Osteoblast (primary cell): ENCODE data around the gene SRSF3. TPM values are rescaled to one million over a fixed set of nuclear protein-coding genes. Genes with fewer than 3 reads are reported as not detected.

ENCODE experiments used
- DNase-seq: peaks from one replicate; pipeline ENCODE4 v3.0.0; 2011; ENCODE audit warnings: low spot score, mixed read lengths; ENCODE audit not compliant: insufficient read length; ENCODE audit errors: missing footprints
- H2AFZ ChIP-seq: 2 replicates; pipeline ENCODE4 v1.6.0; 2011; ENCODE audit warnings: mild to moderate bottlenecking, low read length
- H3K27ac ChIP-seq: 2 replicates; pipeline ENCODE4 v1.5.1; 2011; ENCODE audit warnings: mild to moderate bottlenecking, low read depth, low read length, moderate library complexity
- H3K27me3 ChIP-seq: 2 replicates; pipeline ENCODE4 v1.6.0; 2012; ENCODE audit warnings: mild to moderate bottlenecking, control low read depth, inconsistent platforms, low read length, moderate library complexity; ENCODE audit not compliant: insufficient read depth
- H3K36me3 ChIP-seq: 2 replicates; pipeline ENCODE4 v1.5.1; 2011; ENCODE audit warnings: mild to moderate bottlenecking, low read length, control low read depth, moderate library complexity; ENCODE audit not compliant: insufficient read depth
- H3K4me1 ChIP-seq: 2 replicates; pipeline ENCODE4 v1.5.1; 2011; ENCODE audit warnings: mild to moderate bottlenecking, low read length, control low read depth, moderate library complexity; ENCODE audit not compliant: insufficient read depth
- H3K4me2 ChIP-seq: 2 replicates; pipeline ENCODE4 v1.6.0; 2011; ENCODE audit warnings: mild to moderate bottlenecking, low read length; ENCODE audit not compliant: insufficient read depth
- H3K4me3 ChIP-seq: fragments of 200-600 bp; sonication (generic); 3 replicates; pipeline ENCODE4 v1.5.1; 2012; ENCODE audit warnings: mild to moderate bottlenecking, low read length, inconsistent platforms; ENCODE audit not compliant: insufficient read depth
- H3K79me2 ChIP-seq: 2 replicates; pipeline ENCODE4 v1.6.0; 2012; ENCODE audit warnings: mild to moderate bottlenecking, low read length, control low read depth, inconsistent platforms; ENCODE audit not compliant: insufficient read depth
- H3K9me3 ChIP-seq: 2 replicates; pipeline ENCODE4 v1.5.1; 2011; ENCODE audit warnings: low read depth, low read length, control low read depth
- H4K20me1 ChIP-seq: 2 replicates; pipeline ENCODE4 v1.6.0; 2012; ENCODE audit warnings: mild to moderate bottlenecking, low read length, control low read depth; ENCODE audit not compliant: insufficient read depth
- CTCF ChIP-seq: IDR thresholded peaks from 2 replicates; pipeline ENCODE4 v1.5.1; 2011; ENCODE audit warnings: mild to moderate bottlenecking, low read depth, low read length, moderate library complexity; ENCODE audit errors: extremely low read depth
- total RNA-seq: library from RNA; depleted of rRNA; stranded (reverse); fragments of >200 nt; gene quantifications from 2 replicates; pipeline ENCODE4 v1.2.3, GENCODE V29; 2012

The SRSF3 gene
- total RNA-seq, 1 donor: 289 TPM

- no peak for DNase-seq
- Histone ChIP-seq H3K79me2 (no peaks in the 10 kb centered on the region), H3K4me2 (no peak overlapping the region), H3K36me3 (no peaks in the 10 kb centered on the region), H2AFZ (no peak overlapping the region), H3K9me3 (no peaks in the 10 kb centered on the region), H4K20me1 (no peaks in the 10 kb centered on the region), H3K27me3 (no peaks in the 10 kb centered on the region), H3K4me1 (peaks cover 6% of the 10 kb centered on the region), H3K4me3 (no peak overlapping the region), H3K27ac (no peak overlapping the region)
- TF ChIP-seq CTCF: no peak
These were observed 30.8 kb upstream of the SRSF3 start for GRCh38 chr6:36563237-36563927.

- no peak for TF ChIP-seq CTCF
- no peak overlapping the region for H3K4me2 ChIP-seq
- no peak overlapping the region for H3K4me3 ChIP-seq
- no peak overlapping the region for H2AFZ ChIP-seq
- no peak overlapping the region for H3K27ac ChIP-seq
- no peaks in the 10 kb centered on the region for H3K36me3 ChIP-seq
- no peak for DNase-seq
- H4K20me1 ChIP-seq: no peaks in the 10 kb centered on the region
- no peaks in the 10 kb centered on the region for H3K27me3 ChIP-seq
- H3K9me3 ChIP-seq: no peaks in the 10 kb centered on the region
- H3K4me1 ChIP-seq: peaks cover 6% of the 10 kb centered on the region
- H3K79me2 ChIP-seq: no peaks in the 10 kb centered on the region
These were observed 30.3 kb upstream of the SRSF3 start for GRCh38 chr6:36563928-36564284.

- Histone ChIP-seq H3K9me3 (no peaks in the 10 kb centered on the region), H3K79me2 (no peaks in the 10 kb centered on the region), H3K27me3 (no peaks in the 10 kb centered on the region), H3K27ac (no peak overlapping the region), H3K36me3 (no peaks in the 10 kb centered on the region), H3K4me2 (no peak overlapping the region), H3K4me3 (no peak overlapping the region), H4K20me1 (no peaks in the 10 kb centered on the region), H2AFZ (no peak overlapping the region), H3K4me1 (peaks cover 6% of the 10 kb centered on the region)
- DNase-seq: no peak
- TF ChIP-seq CTCF: no peak
These were observed 27.7 kb upstream of the SRSF3 start for GRCh38 chr6:36566418-36566905.

GRCh38 chr6:36570264-36570663 is 23.9 kb upstream of the SRSF3 start:
- no peaks in the 10 kb centered on the region for H3K79me2 ChIP-seq

More at GRCh38 chr6:36570264-36570663, 23.9 kb upstream of the SRSF3 start:
- Histone ChIP-seq H3K9me3 (no peaks in the 10 kb centered on the region), H3K27ac (no peak overlapping the region), H3K36me3 (no peaks in the 10 kb centered on the region), H3K27me3 (no peaks in the 10 kb centered on the region), H4K20me1 (no peaks in the 10 kb centered on the region), H3K4me2 (no peak overlapping the region), H3K4me3 (no peak overlapping the region), H2AFZ (no peak overlapping the region), H3K4me1 (no peaks in the 10 kb centered on the region)
- DNase-seq: no peak
- no peak for TF ChIP-seq CTCF
